Esophagus squamous epithelium (tissue), 5 donors: ENCODE results near the gene AEBP1. TPM values are rescaled to one million over a fixed set of nuclear protein-coding genes. Genes with fewer than 3 reads are reported as not detected.

ENCODE experiments used
- DNase-seq: peaks from one replicate; lab custom pipeline; 2025; lab: John Stamatoyannopoulos, UW
- H3K27ac ChIP-seq, 4 donors: fragments of 200-600 bp; sonication (generic); one replicate each; pipeline ENCODE4 v1.5.1; 2016 to 2019; ENCODE audit warnings: mild to moderate bottlenecking in 1 of 4
- H3K27me3 ChIP-seq, 4 donors: fragments of 200-600 bp; sonication (generic); 1 replicate in 3 of 4; 2 replicates in 1 of 4; pipeline versions ENCODE4 v1.5.1 to v1.6.0; 2017 to 2021; ENCODE audit warnings: antibody characterized with exemption in 1 of 4
- H3K36me3 ChIP-seq, 3 donors: fragments of 200-600 bp; sonication (generic); one replicate each; pipeline ENCODE4 v1.5.1; 2016 to 2019
- H3K4me1 ChIP-seq, 3 donors: fragments of 200-600 bp; sonication (generic); one replicate each; pipeline ENCODE4 v1.5.1; 2017 to 2019
- H3K4me3 ChIP-seq, 4 donors: fragments of 200-600 bp; sonication (generic); 1 replicate in 3 of 4; 2 replicates in 1 of 4; pipeline ENCODE4 v1.5.1; 2016 to 2019; ENCODE audit warnings: mild to moderate bottlenecking in 2 of 4, moderate library complexity in 1 of 4
- H3K9me3 ChIP-seq, 3 donors: fragments of 200-600 bp; sonication (generic); one replicate each; pipeline ENCODE4 v1.5.1; 2016 to 2019
- POLR2A ChIP-seq, 4 donors: fragments of 450-650 bp; IDR thresholded peaks; one replicate each; pipeline ENCODE4 v1.6.1; 2017; ENCODE audit warnings: antibody characterized with exemption in 4 of 4, mild to moderate bottlenecking in 4 of 4, moderate library complexity in 3 of 4
- WGBS, 2 donors: methylation state at CpG; one replicate each; pipeline ENCODE4 v1.1.5; 2018; 5-methylcytosine and 5-hydroxymethylcytosine counted together
- intact Hi-C: fragments of 100-400 bp; cut with DNase I; formaldehyde crosslinking; loops from one replicate; pipeline ENCODE4 v1.15.0; 2022
- total RNA-seq, 4 donors: library from RNA; depleted of rRNA; stranded (reverse); fragments of >200 nt; gene quantifications; one replicate each; pipeline ENCODE4 v1.1.0, GENCODE V29; 2016
- TF ChIP-seq, protein P1 (sequence below), 6 experiments: fragments of 450-650 bp in 4 of 6; fragments of 200-600 bp in 2 of 6; sonication (generic) in 2 of 6; IDR thresholded peaks; one replicate each; pipeline ENCODE4 v1.5.1; 2016 to 2019; ENCODE audit warnings: antibody characterized with exemption in 6 of 6, mild to moderate bottlenecking in 4 of 6, moderate library complexity in 4 of 6
- donor health status: DM: yes; HTN: yes; CAD: no.

Gene AEBP1
- total RNA-seq, 4 donors from 2014 or later, result 4.6 to 83.9 (median 25.2) TPM

DNA sequence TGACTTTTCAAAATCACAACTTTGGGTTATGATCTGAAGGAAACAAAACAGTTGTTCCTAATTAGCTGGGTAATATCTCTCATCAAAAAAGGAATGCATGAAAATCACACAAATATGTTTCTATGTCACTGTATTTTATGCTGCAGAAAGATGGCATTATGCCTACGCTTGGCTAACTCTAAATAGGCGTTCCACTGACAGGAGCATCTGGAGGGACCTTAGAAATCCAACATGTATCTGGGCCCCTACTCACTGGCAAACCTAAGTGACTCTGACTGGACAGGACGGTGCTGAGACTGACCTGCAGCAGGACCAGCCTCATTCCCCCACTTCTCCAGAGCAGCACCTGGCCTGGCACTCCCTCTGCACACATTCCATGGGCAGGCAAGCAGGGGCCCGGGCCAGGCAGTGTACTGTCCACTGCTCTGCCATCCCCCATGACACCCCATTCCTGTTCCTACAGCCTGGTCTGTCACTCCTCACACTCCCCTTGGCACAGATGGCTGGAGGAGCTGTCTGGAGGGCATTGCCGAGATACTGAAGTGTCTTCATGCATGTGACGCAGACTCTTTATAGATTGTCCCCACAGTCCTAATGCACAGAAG lies 39.6 kb downstream of the AEBP1 start:
- Histone ChIP-seq H3K27ac (no peak overlapping the region), H3K36me3 (no peaks in the 10 kb centered on the region), H3K4me1 (peaks cover 13 to 21% (median 14%) of the 10 kb centered on the region in 3 donors), H3K4me3 (no peak overlapping the region), H3K27me3 (peaks cover 0 to 25% (median 0%) of the 10 kb centered on the region in 4 donors), H3K9me3 (no peaks in the 10 kb centered on the region)
- 66 to 69% methylated on average over 4 to 6 of the region's 6 CpGs for WGBS, 2 donors
- TF ChIP-seq POLR2A (IDR thresholded peaks at IDR 0.05), result no peak
- TF ChIP-seq, protein P1, sequence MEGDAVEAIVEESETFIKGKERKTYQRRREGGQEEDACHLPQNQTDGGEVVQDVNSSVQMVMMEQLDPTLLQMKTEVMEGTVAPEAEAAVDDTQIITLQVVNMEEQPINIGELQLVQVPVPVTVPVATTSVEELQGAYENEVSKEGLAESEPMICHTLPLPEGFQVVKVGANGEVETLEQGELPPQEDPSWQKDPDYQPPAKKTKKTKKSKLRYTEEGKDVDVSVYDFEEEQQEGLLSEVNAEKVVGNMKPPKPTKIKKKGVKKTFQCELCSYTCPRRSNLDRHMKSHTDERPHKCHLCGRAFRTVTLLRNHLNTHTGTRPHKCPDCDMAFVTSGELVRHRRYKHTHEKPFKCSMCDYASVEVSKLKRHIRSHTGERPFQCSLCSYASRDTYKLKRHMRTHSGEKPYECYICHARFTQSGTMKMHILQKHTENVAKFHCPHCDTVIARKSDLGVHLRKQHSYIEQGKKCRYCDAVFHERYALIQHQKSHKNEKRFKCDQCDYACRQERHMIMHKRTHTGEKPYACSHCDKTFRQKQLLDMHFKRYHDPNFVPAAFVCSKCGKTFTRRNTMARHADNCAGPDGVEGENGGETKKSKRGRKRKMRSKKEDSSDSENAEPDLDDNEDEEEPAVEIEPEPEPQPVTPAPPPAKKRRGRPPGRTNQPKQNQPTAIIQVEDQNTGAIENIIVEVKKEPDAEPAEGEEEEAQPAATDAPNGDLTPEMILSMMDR (IDR thresholded peaks at IDR 0.05), result no peak
- intact Hi-C loops, result no loop called here
- DNase-seq, result no peak

DNA sequence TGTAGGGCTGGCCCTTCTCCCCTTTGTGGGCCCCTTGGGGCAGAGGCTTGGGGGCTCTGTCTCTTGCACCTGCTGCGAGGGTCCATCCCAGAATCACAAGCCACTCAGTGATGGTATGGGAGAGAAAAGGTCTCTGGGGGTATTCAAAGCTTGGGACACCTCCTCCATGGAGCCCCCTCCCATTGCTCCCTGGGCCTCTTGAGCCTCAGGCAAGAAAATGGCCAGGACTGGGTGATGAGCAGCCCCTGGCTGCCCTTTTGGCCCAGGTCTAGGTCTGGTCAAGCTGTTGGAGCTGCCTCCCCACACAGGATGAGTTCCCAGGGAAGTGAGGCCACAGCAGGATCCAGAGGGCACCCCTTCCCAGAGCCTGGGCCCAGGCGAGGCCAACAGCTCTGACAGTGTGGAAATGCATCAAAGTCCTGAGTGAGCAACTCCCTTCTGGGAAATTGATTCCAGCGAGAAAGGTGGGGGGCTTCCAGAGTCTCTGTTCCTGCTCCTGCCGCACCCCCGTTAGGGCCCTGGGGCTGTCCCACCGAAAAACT lies 40.4 kb downstream of the AEBP1 start:
- no peak overlapping the region for H3K4me3 ChIP-seq
- H3K27me3 ChIP-seq, result peaks cover 0 to 25% (median 0%) of the 10 kb centered on the region in 4 donors
- peaks cover 13 to 21% (median 14%) of the 10 kb centered on the region in 3 donors for H3K4me1 ChIP-seq
- TF ChIP-seq, protein P1 (IDR thresholded peaks at IDR 0.05), result no peak
- no peak for TF ChIP-seq POLR2A (IDR thresholded peaks at IDR 0.05)
- DNase-seq, result no peak
- H3K27ac ChIP-seq, result no peak overlapping the region
- H3K36me3 ChIP-seq, result no peaks in the 10 kb centered on the region
- H3K9me3 ChIP-seq, result no peaks in the 10 kb centered on the region
- WGBS, 2 donors, result 67% methylated on average over 3 of the region's 6 CpGs; no CpG with 5 or more reads in 1 of the 2 donors
- intact Hi-C loops, result no loop called here

DNA sequence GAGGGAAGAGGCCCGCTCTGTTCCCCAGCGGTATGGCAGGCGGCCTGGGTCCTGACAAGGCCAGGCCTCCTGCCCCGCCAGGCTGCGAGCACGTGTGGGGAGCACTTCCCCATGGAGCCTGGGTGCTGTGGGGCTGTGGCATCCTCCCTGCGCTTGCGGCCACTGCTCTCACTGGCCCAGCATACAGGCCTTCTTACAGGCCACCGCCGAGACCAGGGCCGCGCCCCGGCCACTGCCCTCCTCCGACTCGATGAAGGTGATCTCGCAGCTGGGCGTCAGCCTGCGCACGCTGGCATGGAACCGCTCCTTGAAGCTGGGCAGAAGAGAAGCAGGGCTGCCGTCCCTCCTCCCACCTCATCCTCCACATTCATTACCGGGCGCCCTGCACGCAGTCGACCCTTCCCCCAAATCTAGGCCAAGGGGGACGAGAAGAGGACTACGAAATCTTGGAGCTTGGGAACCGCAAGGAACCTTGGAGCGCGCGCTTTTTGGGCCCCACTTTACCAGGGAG lies 40.9 kb downstream of the AEBP1 start:
- intact Hi-C loops, result no loop called here
- no peak for DNase-seq
- Histone ChIP-seq H3K4me1 (peaks cover 13 to 22% (median 14%) of the 10 kb centered on the region in 3 donors), H3K4me3 (peak overlapping the region in 3 of 4 donors; percentile 39 to 65 (median 51)), H3K27ac (no peak overlapping the region), H3K36me3 (no peaks in the 10 kb centered on the region), H3K27me3 (peaks cover 0 to 25% (median 0%) of the 10 kb centered on the region in 4 donors), H3K9me3 (no peaks in the 10 kb centered on the region)
- TF ChIP-seq POLR2A (IDR thresholded peaks at IDR 0.05), result no peak
- TF ChIP-seq, protein P1 (IDR thresholded peaks at IDR 0.05), result no peak
- WGBS, 2 donors, result 65% methylated on average over 5 of the region's 31 CpGs; no CpG with 5 or more reads in 1 of the 2 donors

DNA sequence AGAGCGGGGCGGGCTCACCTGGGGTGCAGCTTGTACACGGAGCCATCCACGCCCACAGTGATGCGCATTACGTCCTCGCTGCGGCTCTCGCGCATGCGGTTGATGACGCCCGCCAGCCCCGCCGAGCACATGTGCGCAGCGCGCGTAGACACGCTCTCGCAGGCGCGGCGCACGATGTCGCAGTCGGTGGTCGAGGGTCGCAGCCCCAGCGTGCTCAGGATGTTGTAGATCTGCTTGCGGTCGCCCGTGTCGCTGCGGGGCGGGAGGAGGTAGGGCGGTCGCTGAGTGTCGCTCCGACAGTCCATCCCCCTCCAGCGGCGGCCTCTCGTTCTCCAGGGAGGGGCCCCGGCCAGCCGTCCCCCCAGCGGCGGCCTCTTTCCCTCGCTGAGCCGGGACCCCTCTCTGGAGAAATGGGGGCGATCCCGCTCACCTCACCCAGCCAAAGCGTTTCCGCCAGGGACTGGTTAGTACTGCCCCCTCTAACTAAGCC lies 41.4 kb downstream of the AEBP1 start:
- WGBS, 2 donors, result 24 to 29% methylated on average over 5 to 28 of the region's 53 CpGs
- intact Hi-C loops, result no loop called here
- peak overlapping the region in 2 of 4 donors; percentile 21 to 48 for H3K27ac ChIP-seq
- H3K4me3 ChIP-seq, result peak overlapping the region; percentile 1 to 65 (median 45)
- no peaks in the 10 kb centered on the region for H3K9me3 ChIP-seq
- TF ChIP-seq, protein P1 (IDR thresholded peaks at IDR 0.05), result no peak
- TF ChIP-seq POLR2A (IDR thresholded peaks at IDR 0.05), result no peak
- DNase-seq, result no peak
- H3K4me1 ChIP-seq, result peaks cover 13 to 27% (median 14%) of the 10 kb centered on the region in 3 donors
- H3K36me3 ChIP-seq, result no peaks in the 10 kb centered on the region
- peaks cover 0 to 25% (median 0%) of the 10 kb centered on the region in 4 donors for H3K27me3 ChIP-seq
